Stromal cell of bone marrow (primary cell): ENCODE results near the gene METTL15.
"Not testable (repeated sequence)": the region's sequence is repeated elsewhere in the genome, so short reads cannot be mapped to it uniquely, and the experiment has no call there.

Source experiments
- DNase-seq: peaks from one replicate; pipeline ENCODE4 v3.0.0-alpha.2; 2012; ENCODE audit warnings: low read depth

Gene METTL15

DNA sequence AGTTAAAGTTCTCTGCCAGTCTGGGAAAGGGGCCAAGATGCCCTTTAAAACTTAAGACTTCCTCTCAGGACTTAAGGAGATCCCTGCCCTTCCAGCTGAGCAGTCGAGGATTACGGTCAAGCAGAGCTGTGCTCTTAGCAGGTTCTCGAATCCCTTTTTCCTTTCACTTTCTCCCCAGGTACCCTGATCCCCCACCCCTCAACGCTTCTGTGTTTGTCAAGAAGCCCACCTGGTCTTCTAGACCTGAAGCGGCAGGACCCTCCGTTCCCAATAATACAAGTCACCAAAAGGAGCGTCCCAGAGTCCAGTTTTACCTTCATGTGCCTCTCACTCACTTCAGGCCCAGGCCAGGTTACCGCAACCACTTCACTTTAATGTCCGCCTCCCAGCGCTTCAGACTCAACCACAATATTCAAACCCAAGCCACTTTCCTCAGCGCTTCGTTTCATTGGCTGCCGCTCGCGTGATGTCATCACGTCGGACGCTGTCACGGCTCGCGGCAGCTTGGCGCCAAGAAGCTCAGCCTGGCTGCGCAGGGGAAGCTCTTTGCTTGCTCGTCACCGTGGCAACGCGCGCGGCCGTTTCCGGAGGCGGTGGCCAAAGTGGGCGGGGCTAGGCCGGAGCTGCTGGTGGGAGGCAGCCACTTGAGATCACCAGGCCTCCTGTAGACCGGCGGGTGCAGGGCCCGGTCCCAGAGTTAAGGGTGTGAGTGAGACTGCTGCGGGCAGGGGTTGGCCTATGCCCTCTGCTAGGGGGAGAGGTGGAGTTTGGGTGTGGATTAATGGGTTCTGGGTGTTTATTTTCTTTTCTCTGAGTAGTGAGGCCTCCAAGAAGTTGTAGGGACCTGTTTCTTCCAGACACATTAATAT, at the start of gene METTL15, which contains the start of gene KIF18A:
TSS of gene METTL15 (plus strand) at position 639 of the 869 bp plus-strand sequence. CDS start 4,947 bp downstream, outside the sequence.
TSS of gene KIF18A (minus strand) at position 407 of the 869 bp plus-strand sequence. CDS start 10,209 bp downstream, outside the sequence.
- DNase-seq = peak; percentile 98

GRCh38 chr11:28071305-28071704, 36.9 kb upstream of the METTL15 start:
- no peak for DNase-seq

- DNase-seq = peak; percentile 3
Measured at GRCh38 chr11:28072321-28072720, 35.9 kb upstream of the METTL15 start.

DNA sequence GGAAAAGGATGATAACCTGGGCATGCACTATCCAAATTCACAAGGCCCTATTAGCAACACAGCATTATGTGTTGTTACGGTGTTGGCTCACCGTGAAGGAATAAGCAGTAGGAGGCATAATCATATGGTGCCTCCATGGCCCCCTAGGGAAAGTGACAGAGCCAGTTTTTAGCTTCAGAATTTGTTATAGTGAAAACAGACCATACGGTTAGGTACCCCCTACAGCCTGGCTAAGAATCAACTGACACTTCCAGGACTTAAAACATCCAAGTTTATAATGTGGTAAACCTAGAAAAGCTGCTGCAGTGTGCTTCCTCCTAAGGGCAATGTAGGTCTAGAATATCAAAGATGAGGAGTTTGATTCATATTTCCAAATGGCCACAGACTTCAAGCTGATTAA, 30.7 kb upstream of the METTL15 start:
- no peak for DNase-seq

DNA sequence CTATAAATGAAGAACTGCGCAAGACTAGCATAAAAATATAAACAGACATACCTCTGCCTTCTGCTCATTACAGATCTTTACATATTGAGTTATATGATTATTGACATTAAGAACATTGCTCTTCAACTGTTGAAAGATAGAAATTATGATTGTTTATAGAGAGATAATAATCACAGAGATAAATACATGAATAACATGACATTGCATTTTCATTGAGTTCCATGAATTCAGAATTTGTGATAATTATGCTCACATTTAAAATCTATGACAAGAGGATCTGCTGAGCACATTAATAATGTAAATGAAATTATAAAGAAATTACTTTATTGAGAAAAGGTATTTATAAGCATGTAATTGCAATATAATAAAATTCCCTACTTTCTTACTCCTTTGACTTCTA, 25.1 kb upstream of the METTL15 start:
- no peak for DNase-seq

DNA sequence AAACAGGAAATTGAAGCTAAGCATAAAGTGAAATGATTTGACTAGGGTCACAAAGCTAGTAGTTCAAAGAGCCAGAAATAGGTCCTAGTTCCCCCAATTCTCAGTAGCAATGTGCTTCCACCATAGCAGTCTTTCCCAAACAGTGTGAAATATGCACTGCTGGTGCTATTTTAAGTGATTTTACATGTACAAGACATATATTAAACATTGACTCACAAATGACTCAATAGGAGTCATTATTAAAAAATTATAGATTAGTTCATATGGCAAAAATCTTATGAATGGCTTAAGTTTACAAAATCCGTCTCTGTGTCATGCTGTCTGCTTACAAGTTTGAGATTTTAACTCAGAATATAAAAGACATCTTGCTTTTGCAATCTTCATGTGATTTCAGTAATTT, 21.6 kb upstream of the METTL15 start:
- no peak for DNase-seq

DNA sequence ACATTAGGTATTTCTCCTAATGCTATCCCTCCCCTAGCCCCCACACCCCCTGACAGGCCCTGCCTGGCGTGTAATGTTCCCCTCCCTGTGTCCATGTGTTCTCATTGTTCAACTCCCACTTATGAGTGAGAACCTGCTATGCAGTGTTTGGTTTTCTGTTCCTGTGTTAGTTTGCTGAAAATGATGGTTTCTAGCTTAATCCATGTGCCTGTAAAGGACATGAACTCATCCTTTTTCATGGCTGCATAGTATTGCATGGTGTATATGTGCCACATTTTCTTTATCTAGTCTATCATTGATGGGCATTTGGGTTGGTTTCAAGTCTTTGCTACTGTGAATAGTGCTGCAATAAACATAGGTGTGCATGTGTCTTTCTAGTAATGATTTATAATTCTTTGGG, 21.0 kb upstream of the METTL15 start:
- not testable (repeated sequence) for DNase-seq

DNA sequence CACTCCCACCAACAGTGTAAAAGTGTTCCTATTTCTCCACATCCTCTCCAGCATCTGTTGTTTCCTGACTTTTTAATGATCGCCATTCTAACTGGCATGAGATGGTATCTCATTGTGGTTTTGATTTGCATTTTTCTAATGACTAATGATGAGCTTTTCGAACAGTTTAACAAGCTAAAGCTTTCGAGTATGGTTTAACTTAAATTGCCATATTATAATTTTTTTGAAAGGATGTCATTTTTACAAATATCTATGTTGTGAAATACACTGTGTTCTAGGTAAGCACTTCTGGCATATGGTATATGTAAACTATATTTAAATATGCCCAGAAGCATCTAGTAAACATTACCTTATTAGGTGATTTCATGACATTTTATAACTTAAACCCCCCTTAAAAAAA, 20.5 kb upstream of the METTL15 start:
- DNase-seq = not testable (repeated sequence)

- no peak for DNase-seq
Measured at GRCh38 chr11:28089378-28089777, 18.8 kb upstream of the METTL15 start.

DNA sequence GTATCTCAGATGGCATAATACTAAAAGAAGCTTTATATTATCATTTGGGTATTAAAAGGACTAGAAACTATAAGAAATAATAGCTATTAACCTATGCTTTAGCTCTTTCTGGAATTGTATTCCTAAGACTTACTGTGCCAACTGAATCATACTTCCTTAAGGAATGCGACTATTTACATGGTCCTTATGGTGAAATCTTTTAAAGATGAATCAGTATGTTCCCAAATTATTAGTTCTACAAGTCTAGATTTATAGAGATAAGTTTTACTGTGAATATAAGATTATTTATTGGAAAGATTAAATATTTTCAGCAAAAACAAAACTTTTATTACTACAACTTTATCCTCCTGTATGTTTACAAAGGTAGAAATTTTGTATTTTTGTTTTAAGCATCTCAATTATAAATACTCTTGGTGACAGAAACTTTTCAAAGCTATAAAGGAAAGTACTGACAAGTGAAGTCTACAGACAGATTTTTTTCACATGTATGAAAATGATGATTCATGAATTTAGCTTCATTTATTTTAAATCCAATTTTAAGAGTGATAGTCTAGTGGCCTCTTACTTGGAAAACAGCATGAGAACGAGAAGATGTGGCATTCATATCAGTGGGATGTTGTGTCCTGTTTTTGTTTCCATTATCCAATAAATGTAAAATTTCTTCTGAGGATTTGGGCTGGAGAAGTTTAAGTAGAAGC, 18.0 kb upstream of the METTL15 start:
- no peak for DNase-seq

DNA sequence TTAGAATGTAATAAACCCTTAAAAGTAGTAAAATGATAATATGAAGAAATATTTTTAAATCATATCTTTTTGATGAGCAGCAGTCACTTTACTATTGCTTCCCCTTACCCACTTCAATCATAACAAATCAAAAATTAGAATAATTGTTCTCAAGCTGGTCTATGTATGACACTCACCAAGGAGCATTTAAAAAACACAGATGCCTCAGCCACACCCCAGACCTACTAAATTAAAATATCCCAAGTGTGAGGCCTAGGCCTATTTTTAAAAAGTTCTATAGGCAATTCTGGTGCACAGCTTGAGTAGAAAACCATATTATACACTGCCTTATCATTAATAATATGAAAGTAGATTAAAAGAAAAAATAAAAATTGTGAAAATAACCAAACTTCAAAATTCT, 15.4 kb upstream of the METTL15 start:
- DNase-seq = no peak

DNA sequence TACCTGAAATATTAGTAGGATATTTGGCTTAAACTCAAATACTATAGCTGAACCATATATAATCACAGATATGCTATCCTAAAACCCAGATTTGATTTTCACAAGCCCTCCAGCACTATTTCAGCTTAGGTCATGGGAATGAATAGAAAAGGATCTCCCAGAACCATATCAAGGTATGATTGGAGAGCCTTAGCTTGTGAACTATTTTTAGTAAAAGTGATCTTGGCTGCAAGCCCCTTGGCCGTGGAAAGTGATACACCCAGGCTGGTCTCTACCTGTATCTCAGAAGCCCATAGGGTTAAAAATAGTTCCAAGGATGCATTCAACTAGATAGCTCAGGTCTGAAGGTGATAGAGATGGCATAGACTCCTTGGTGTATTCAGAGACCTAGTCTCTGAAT, 9.9 kb upstream of the METTL15 start:
- DNase-seq = no peak

- DNase-seq = no peak
Measured at GRCh38 chr11:28099715-28100114, 8.5 kb upstream of the METTL15 start.

GRCh38 chr11:28100665-28101064, 7.5 kb upstream of the METTL15 start:
- DNase-seq = no peak

- not testable (repeated sequence) for DNase-seq
Measured at GRCh38 chr11:28102300-28102699, 5.9 kb upstream of the METTL15 start.

- DNase-seq = no peak
Measured at GRCh38 chr11:28104425-28104824, 3.8 kb upstream of the METTL15 start.

GRCh38 chr11:28104984-28105383, 3.2 kb upstream of the METTL15 start:
- DNase-seq = no peak

- no peak for DNase-seq
Measured at GRCh38 chr11:28105869-28106268, 2.3 kb upstream of the METTL15 start.

- DNase-seq = no peak
Measured at GRCh38 chr11:28106353-28107043, 1.7 kb upstream of the METTL15 start.

DNA sequence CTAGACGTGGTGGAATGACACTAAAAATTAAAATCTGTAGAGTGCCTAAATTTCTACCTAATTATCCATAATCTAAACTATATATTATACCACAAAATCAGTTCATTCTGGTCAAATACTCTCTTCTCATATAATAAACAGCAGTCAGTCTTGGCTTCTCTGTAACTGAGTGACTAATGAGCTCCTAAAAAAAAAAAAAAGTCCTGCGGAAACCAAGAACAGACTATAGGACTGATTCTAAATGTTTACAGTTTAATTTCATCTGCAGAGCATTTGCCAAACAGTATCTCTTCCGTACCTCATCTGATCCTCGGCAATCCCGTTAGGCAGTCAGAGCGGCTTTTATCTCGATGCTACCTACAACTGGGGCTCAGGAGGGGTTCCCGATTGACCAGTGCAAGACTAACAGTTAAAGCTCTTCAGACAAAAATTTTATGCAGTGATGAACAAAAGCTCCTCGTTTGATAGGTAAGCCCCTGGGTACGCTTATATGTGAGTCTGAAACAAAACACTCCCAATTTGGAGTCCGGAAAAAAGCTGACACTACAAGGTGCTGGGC, 918 bp upstream of the METTL15 start:
- no peak for DNase-seq

DNA sequence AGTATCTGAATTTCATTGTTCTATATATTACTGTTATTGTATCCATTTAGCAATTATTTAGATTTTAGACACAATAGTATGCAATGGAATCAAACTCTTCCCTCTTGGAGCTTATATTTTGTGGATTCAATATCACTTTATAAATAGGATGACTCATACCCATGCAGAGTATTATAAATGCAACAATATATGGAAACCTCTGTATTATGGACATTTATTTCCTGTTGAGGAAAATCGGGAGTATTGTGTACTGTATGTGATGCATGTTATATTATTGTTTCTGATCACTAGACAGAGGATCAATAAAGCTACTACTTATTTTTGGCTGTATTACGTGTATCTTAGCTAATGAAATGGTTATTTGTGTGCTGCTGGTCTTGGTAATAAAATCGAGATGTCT, 770 bp downstream of the METTL15 start:
- DNase-seq = no peak

GRCh38 chr11:28110108-28110820, 2.1 kb downstream of the METTL15 start:
- peak; percentile 55 for DNase-seq
